Nephron progenitor cell (in vitro differentiated cells): ENCODE results near the gene NFAM1.

Source experiments
- DNase-seq: peaks from one replicate; pipeline ENCODE4 v3.0.0; 2021
- H3K27ac Mint-ChIP-seq: 2 replicates; pipeline ENCODE4 v1.8.0; 2021; ENCODE audit warnings: mild to moderate bottlenecking, moderate library complexity, mixed read lengths
- H3K27me3 Mint-ChIP-seq: 2 replicates; pipeline ENCODE4 v1.8.0; 2021; ENCODE audit warnings: mild to moderate bottlenecking, low read depth, mixed read lengths; ENCODE audit not compliant: poor library complexity
- H3K36me3 Mint-ChIP-seq: 2 replicates; pipeline ENCODE4 v1.8.0; 2021; ENCODE audit warnings: low read depth, mixed read lengths
- H3K4me1 Mint-ChIP-seq: 2 replicates; pipeline ENCODE4 v1.8.0; 2021; ENCODE audit warnings: mixed read lengths
- H3K4me3 Mint-ChIP-seq: 2 replicates; pipeline ENCODE4 v1.8.0; 2021; ENCODE audit warnings: mild to moderate bottlenecking, moderate library complexity, mixed read lengths
- H3K9me3 Mint-ChIP-seq: 2 replicates; pipeline ENCODE4 v1.8.0; 2021; ENCODE audit warnings: mild to moderate bottlenecking, moderate library complexity, mixed read lengths
- CTCF ChIP-seq: fragments of 200-600 bp; sonication (generic); IDR thresholded peaks from 2 replicates; pipeline ENCODE4 v1.5.0; 2021; ENCODE audit warnings: antibody characterized with exemption

Gene NFAM1

GRCh38 chr22:42417645-42418305 lies 14.4 kb downstream of the NFAM1 start:
- Mint-ChIP-seq H3K27ac (no peak overlapping the region), H3K27me3 (peaks cover 36% of the 10 kb centered on the region), H3K9me3 (no peaks in the 10 kb centered on the region), H3K36me3 (no peaks in the 10 kb centered on the region), H3K4me3 (peak overlapping the region; percentile 34), H3K4me1 (peaks cover 84% of the 10 kb centered on the region)
- no peak for TF ChIP-seq CTCF
- DNase-seq: no peak

- Mint-ChIP-seq H3K4me1 (peaks cover 88% of the 10 kb centered on the region), H3K27me3 (peaks cover 30% of the 10 kb centered on the region), H3K9me3 (no peaks in the 10 kb centered on the region), H3K36me3 (no peaks in the 10 kb centered on the region), H3K27ac (peak overlapping the region; percentile 79), H3K4me3 (no peak overlapping the region)
- no peak for TF ChIP-seq CTCF
- no peak for DNase-seq
These were observed 15.5 kb downstream of the NFAM1 start for GRCh38 chr22:42416671-42417230.

- no peak for TF ChIP-seq CTCF
- Mint-ChIP-seq H3K27me3 (peaks cover 25% of the 10 kb centered on the region), H3K4me3 (peak overlapping the region; percentile 67), H3K9me3 (no peaks in the 10 kb centered on the region), H3K4me1 (peaks cover 88% of the 10 kb centered on the region), H3K27ac (peak overlapping the region; percentile 98), H3K36me3 (no peaks in the 10 kb centered on the region)
- no peak for DNase-seq
These were observed 17.5 kb downstream of the NFAM1 start for GRCh38 chr22:42414565-42415303.

GRCh38 chr22:42414021-42414420 lies 18.2 kb downstream of the NFAM1 start:
- Mint-ChIP-seq H3K4me1 (peaks cover 84% of the 10 kb centered on the region), H3K27ac (peak overlapping the region; percentile 78), H3K9me3 (no peaks in the 10 kb centered on the region), H3K4me3 (no peak overlapping the region), H3K27me3 (peaks cover 22% of the 10 kb centered on the region), H3K36me3 (no peaks in the 10 kb centered on the region)
- no peak for TF ChIP-seq CTCF
- no peak for DNase-seq

GRCh38 chr22:42412744-42413333 lies 19.4 kb downstream of the NFAM1 start:
- H3K27ac Mint-ChIP-seq: peak overlapping the region; percentile 80
- peaks cover 21% of the 10 kb centered on the region for H3K27me3 Mint-ChIP-seq
- H3K4me3 Mint-ChIP-seq: peak overlapping the region; percentile 65
- no peaks in the 10 kb centered on the region for H3K9me3 Mint-ChIP-seq
- DNase-seq: no peak
- TF ChIP-seq CTCF: no peak
- no peaks in the 10 kb centered on the region for H3K36me3 Mint-ChIP-seq
- H3K4me1 Mint-ChIP-seq: peaks cover 76% of the 10 kb centered on the region
